GM21619 (cell line): ENCODE measurements around the gene PIK3CD.
"Not testable (repeated sequence)": the region's sequence is repeated elsewhere in the genome, so short reads cannot be mapped to it uniquely, and the experiment has no call there.

Experiments
- ATAC-seq: cut with Tn5 transposase; IDR thresholded peaks from one replicate; pipeline ENCODE4 v1.9.1; 2021; ENCODE audit not compliant: unreplicated experiment

The PIK3CD gene

DNA sequence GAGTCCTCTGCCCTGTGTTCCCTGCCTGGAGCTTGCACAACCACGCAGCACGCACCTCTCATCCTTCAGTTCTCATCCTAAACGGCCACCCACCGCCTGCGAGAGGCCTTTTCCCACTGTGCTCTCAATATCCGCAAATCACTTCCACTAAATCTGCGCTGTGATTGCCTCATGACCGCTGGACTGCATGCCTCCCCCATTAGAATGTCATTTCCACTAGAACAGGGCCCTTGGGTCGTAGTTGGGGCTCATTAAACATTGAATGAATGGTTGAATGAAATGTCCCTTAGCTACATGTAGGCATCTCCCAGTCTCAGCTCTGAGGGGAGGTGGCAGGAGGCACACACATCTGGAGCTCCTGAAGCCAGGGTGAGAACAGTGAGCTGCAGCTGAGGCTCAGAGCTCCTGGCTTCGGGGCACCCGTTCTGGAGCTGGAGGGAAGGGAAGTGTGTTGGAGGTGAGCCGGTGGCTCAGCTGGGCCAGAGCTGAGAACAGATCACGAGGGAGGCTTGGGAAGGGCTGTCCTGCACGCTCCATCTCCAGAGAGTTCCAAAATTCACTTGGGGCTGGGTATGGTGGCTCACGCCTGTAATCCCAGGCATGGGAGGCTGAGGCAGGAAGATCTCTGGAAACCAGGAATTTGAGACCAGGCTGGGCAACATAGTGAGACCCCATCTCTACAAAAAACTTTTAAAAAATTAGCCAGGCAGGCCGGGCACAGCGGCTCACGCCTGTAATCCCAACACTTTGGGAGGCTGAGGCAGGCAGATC is 32.4 kb upstream of the PIK3CD start:
- ATAC-seq: no peak

DNA sequence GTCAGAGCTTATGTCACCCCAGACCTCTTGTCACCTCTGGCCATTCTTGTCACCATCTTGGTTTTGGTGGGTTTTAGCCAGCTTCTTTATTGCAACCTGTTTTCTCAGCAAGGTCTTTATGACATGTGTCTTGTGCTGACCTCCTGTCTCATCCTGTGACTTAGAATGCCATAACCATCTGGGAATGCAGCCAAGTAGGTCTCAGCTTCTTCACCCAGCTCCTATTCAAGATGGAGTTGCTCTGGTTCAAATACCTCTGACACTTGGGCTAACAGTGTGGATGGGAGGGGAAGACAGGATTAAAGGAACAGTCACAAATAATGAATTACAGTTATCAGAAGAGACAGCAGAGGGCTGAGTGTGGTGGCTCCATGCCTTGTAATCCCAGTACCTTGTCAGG is 30.5 kb upstream of the PIK3CD start:
- ATAC-seq: no peak

DNA sequence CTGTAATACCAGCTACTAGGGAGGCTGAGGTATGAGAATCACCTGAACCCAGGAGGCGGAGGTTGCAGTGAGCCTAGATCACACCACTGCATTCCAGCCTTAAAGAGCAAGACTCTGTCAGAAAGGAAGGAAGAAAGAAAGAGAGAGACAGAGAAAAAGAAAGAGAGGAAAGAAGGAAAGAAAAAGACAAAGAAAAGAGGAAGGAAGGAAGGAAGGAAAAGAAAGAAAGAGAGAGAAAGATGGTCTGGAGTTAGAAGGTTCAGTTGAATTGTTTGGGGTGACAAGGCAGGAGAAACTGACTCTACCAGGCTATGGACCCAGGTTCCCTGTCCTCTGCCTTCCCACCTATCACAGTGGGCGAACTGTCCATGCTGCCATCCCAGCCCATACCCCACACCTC is 27.4 kb upstream of the PIK3CD start:
- no peak for ATAC-seq

DNA sequence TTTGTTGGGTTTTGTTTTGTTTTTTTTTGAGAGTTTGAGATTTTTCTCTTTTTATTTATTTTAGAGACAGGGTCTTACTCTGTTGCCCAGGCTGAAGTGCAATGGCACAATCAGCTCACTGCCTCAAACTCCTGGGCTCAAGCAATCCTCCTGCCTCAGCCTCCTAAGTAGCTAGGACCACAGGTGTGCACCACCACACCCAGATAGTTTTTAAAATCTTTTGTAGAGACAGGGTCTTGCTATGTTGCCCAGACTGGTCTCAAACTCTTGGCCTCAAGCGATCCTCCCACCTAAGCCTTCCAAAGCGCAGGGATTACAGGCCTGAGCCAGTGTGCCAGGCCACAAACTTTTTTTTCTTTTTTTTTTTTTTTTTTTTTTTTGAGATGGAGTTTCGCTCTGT is 26.5 kb upstream of the PIK3CD start:
- ATAC-seq: not testable (repeated sequence)

DNA sequence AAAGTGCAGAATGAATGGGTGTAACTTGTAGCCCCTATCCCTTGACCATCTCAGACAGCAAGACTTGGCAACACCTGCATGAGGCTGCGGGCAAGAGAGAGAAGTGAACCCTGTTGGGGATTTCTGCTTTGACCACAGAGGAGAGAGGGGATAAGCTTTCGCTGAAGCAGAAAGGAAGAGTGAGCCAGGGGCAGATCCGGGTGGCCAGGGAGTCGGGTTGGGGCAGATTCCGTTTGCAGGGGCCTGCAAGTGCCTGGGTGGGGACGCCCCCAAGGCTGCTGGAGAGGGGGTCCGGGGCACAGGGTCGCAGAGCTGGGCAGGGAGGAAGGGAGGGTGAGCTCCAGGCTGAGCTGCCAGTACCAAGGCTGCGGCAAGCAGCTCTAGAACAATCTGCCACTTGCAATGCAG is 25.3 kb upstream of the PIK3CD start:
- ATAC-seq: peak; percentile 41

DNA sequence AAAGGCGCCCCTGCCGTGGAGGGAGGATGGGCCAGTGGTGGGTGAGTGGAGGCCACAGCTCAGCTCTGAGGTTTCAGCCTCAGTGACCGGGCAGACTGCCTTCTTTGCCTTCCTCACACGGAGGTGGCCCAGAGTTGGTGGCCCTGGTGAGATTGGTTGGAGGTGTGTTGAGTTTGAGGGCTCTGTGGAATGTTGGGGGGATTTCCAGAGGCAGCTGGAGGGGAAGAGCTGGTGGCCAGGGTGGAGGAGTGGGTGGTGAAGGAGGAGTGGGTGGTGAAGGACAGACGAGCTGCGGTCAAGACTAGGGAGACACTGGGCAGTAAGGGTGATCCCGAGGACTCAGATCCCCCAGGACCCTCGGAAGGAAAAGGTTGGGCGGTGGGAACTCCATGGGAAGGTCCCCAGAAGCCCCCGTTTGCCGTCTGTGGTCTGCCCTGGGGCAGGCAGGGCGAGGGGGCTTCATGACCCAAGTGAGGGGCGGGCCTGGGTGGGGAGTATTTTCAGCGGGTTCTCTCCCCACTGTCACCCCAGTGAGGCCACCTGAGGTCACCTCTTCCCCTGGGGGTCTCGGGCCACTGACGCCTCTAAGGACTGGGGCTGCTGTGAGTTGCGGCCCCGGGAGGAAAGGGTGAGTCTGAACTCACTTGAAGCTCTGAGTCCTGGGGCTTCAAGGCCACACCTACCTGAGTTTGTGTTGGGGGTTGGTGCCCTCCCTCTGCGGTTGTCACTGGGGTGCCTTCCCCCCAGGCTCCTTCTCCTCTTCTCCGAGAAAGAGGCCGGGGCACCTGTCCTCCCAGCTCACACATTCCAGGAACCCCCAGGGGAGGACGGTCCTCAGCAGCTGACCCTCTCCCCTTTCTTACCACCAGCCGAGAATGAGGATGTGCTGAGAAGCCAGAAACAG is 22.7 kb upstream of the PIK3CD start:
- no peak for ATAC-seq

DNA sequence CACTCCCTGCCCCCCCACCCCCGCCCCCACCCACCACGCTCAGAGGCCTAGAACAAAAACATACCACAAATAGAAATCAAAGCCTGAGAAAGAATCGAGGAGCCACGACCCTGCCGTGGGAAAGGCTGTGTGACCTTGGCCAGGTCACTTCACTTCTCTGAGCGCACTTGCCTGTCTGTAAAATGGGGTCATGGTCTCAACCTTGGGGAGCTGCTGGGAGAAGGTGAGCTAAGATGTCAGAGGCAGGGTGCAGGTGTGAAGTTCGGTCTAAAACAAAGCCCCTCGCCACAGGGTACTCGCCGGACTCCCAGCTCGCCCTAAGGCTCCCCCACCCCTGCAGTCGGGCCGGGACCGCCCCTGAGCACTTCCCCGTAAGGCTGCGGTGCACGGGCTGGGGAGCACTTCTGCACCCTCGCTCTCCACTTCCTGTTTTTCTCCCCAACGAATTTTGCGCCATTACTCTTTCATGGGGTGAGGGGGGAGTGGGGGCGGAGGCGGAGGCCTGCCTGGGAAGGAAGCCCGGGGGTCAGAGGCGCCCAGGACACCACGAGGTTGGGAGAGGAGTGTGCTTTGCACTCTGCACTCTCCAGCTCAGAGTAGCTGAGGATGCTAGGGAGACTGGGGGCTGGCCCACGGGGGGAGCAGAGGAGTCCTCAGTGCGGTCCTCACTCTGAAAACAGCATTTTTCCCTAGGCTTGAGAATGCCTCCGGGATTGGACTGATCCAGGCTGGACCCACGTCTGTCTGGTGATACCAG is 21.9 kb upstream of the PIK3CD start:
- ATAC-seq: no peak

DNA sequence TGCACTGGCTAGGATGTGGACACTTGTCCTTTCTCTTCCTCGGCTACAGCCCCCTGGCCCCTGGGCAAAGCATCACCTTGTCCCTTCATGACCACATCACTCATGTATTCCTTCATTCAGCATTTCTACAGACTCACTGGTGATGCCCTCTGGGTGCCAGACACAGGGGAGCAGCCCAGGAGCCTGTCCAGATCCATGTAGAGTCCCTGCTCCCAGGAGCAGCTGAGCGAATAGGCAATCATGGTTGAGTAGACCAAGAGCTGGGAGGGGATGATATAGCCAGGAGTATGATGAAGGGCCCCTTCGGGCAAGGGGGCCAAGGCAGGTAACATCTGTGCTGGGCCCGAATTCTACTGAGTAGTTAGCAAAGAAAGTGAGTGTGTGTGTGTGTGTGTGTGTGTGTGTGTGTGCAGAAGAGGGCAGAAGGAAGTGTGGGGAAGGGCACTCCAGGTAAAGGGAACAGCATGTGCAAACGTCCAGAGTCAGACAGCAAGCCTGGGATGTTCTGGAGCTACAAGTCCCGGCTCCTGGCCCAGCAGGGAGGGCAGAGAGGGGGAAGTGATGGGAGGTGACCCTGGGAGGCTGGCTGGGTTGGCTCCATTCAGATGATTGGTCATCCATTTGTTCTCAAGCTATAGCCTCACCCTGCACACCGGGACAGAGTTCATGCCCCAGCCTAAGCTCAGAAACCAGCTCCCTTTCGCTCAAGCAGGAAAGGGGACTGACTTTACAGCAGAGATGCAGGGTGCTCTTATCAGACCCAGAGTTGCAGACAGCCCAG is 21.0 kb upstream of the PIK3CD start:
- ATAC-seq: no peak

DNA sequence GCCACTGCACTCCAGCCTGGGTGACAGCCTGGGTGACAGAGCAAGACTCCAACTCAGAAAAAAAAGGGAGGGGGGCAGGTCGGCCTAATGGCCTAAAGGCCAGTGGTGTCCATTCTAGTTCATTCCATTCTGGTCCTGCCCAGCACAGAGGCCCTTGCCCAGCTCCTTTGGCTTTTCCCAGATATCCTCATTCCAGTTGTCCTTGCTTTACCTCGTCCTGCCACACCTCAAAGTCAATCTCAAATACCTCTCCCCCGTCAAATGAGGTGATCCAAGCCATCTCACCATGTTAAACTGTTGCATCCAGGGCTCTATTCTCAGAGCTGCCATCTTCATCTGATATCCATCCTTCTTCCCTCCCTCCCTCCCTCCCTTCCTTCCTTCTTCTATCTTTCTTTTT is 19.9 kb upstream of the PIK3CD start:
- no peak for ATAC-seq

DNA sequence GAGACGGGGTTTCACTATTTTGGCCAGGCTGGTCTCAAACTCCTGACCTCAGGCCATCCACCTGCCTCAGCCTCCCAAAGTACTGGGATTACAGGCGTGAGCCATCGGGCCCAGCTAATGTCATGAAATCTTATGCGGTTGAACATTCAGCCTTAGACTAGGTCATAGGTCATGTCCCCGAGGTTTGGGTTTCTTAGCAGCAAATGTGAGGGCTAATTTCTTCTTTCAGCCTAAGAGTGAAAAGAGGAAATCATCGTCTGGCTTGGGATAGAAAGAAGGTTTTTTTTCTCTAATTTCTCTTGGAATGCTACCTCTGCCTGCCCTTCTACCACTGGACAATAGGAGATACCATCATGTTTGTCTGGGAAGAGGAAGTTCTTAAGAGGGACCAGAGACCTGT is 18.0 kb upstream of the PIK3CD start:
- no peak for ATAC-seq

DNA sequence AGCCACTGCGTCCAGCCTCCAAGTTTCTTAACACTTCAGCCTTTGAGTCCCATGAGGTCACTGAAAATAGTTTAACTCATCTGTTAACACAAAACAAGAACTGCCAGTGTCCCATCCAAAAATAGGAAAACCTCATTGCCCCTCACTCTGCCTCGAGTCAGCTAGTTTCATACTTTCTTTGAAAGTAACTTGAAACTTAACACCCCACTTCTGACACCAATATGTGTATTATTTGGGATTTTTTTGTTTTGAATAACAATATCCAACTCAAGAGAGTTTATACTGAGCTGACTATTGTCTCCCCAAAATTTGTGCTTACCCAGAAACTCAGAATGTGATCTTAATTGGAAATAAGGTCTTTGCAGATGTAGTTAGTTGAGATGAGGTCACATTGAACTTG is 16.9 kb upstream of the PIK3CD start:
- ATAC-seq: no peak

DNA sequence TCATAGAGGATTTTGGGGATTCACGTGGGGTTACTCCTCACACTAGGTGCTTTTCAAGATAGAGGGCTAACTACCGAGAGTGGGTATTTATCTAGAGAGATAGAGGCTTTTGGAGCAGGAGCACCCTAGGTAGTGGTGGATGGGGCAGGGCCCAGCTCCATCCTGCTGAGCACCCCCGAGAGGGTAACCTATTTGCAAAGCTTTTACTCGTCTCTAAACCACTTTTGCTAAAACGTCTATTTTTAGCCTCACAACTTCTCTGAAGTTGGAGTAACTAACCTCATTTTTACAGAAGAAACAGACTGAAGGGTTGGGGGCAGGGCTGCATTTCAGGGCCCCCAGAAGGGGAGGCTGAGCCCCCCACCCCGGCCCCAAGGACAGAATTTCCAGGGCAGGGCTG is 12.3 kb upstream of the PIK3CD start:
- ATAC-seq: no peak

DNA sequence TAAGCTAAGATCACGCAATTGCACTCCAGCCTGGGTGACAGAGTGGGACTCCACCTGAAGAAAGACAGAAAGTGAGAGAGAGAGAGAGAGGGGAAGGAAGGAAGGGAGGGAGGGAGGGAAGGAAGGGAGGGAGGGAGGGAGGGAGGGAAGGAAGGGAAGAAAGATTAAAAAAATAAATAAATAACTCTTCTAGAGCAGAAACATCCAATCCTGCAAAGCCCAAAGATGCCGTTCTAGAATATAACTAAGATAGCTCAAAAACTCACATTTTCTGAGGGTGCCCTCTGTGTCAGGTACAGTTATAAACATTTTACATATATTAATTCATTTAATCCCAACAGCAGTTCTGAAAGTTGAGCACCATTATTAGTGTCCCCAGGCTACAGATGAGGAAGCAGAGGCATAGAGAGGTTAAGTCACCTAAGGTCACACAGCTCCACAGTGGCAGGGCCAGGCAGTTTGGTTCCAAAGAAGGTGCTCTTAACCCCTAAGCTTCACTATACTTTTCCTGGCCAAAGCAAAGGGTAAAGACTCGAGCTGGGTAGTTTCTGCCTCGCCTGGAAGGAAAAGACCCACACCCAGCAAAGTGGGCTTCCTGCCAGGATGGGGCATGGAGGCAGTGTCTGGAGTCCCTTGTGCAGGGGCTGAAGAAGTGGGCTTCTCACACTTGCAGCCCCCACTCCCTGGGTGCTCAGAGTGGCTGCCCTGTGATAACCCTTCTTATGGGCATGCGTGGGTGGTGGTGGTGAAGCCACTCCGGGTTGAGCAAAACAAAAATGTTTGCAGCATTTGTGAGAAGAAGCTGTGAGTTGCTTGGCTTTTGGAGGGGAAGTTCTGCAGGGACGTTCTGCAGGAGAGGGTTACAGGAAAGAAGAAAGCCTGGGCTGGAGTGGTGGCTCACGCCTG is 7.9 kb upstream of the PIK3CD start:
- no peak for ATAC-seq

DNA sequence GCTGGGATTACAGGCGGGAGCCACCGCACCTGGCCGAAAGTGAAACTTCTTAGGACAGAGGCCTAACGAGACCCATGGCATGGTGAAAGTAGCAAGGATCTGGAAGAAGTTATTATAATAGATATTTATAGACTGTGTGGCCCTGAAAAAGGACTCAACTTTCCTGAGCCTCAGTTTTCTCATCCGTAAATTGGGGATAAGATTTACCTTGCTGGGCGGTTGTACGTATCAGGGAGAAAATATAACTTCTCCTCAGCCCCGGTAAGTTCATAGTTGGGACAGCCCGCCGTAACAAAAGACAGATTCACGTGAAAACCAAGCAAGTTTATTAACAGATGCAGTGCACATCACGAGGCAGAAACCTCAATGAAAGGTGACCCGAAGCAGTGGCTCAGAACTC is 5.5 kb upstream of the PIK3CD start:
- no peak for ATAC-seq

DNA sequence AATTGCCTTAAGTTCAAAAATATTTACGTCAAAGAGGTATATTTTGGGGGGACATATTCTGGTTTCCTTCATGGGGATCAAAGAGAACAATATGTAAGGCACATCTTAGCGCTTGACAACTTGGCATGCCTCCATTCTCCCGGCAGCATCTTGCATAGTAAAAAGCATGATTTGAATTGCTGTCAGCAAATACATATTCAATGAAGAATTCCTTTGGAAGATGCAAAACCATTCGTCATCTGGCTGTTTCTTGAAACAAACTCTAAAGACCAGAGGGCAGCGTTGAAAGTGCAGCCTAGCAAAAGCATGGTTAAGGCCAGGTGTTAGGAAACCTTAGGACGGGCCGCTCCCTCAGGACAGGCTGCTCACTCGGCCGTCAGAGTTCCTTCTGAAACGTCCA is 3.4 kb upstream of the PIK3CD start:
- ATAC-seq: no peak

DNA sequence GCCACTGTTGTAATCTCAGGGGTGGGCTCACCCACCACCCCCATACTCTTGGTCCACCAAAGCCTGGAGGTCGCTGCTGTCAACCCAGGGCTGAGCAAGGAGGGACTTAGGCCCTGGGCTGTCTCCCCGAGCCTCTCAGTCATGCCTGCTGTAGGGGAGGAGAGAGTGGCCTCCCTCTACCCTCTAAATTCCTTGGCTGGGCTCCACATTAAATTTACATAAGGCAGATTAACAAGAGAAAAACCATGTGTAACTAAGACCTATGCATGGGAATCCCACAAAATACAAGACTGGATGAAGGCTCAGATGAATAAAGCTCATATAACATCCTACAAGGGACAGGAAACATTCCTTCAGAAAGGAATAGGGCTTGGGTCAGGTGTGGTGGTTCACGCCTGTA is 1.8 kb upstream of the PIK3CD start:
- ATAC-seq: no peak

DNA sequence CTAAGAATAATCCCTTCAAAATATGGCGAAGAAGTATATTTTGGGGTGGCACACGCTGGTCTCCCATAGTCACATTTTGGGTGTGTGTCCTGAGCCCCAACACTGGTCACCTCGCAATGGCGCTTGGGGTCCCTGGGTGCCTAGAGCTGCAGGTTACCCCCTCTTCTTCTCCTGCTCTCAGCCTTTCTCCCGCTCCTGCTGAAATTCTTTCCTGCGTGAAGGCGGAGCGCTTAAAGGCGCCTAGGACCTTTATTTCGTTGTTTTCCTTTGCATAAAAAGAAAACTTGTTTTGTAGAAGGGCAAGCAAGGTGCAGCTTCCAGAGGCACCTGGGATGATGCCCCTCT is 339 bp upstream of the PIK3CD start:
- ATAC-seq: no peak

DNA sequence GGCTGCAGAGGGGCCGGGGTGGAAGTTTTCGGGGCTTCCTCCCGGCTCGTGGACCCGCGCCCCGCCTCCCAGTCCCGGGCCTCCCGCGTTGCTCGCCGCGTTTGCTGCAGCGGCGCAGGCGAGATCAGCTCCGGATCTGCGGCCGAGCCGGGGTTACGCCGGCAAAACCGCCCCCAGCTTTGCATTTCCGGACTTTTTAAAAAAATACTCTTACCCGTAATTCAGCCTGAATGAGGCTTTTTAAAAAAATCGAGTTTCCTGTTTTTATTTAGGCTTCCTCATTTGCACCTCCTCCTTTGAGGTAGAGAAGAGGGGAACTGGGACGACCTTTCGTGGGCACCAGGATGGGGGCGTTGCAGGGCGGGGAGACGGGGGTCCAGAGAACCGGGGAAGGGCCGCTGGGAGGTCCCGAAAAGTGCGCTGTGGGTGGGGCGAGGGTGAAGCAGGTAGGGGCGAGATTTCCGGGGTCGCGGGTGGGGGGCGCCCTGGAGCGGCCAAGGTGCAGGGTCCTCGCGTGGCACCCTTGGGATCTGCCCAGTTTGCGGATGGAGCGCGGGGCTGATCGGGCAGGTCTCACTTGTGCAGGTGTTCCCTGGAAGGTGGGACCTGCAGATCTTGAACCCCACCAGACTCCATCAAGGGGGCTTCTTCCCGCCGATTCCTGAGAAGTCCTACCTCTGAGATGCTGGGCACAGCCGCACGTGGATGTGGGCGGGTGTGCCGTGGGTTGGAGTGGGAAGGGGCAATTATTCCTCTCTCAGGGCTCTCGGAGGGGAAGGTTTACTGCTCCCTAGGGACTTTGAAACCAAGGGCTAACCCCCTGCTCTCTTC is 1.1 kb downstream of the PIK3CD start:
- no peak for ATAC-seq

DNA sequence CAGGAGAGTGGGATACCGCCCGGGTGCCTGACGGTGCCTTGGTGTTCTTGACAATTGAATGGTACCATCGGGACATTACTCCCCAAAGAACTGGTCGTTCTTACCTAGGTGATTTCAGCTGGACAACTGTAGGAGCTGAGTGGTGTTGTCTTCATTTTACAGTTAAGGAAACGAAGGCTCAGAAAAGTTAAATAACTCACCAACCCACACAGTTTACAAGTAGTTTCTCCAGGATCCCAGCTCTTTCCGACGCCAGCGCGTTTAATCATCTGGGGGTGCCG is 1.6 kb downstream of the PIK3CD start:
- no peak for ATAC-seq
